ENCODE data around the gene MTUS2.

- TF ChIP-seq CTCF (conservative IDR thresholded peaks at IDR 0.05; ENCODE audit: low read depth, low read length) (no peak), EZH2 (IDR thresholded peaks at IDR 0.05; ENCODE audit: borderline replicate concordance, low read depth, low read length, poor library complexity, severe bottlenecking) (no peak)
These were observed 36.1 kb downstream of the MTUS2 start for GRCh38 chr13:28856287-28856686.
